DOHH2 (cell line): Measurements from ENCODE around the gene IRS1.

ENCODE experiments used
- CTCF ChIP-seq: fragments of 200-600 bp; sonication (generic); IDR thresholded peaks from one replicate; pipeline ENCODE4 v1.5.1; 2014; ENCODE audit warnings: antibody characterized with exemption, mild to moderate bottlenecking, low read depth, low read length; ENCODE audit not compliant: poor library complexity, severe bottlenecking
- EZH2phosphoT487 ChIP-seq: fragments of 200-600 bp; sonication (generic); IDR thresholded peaks from 2 replicates; pipeline ENCODE4 v1.6.1; 2017; ENCODE audit warnings: borderline replicate concordance, mild to moderate bottlenecking, antibody characterized with exemption, low read length, moderate library complexity, mixed read lengths

- no peak for TF ChIP-seq CTCF
- no peak for TF ChIP-seq EZH2phosphoT487
Measured at GRCh38 chr2:226818930-226819329, 19.3 kb upstream of the IRS1 start.
